HFF-Myc (cell line): ENCODE data around the gene CASTOR1.

Experiments
- DNase-seq: peaks from one replicate; pipeline ENCODE4 v3.0.0-alpha.2; 2011; ENCODE audit warnings: low read depth; ENCODE audit errors: extremely low read depth
- H3K4me3 ChIP-seq: replicated peaks from 2 replicates; pipeline ENCODE4 v1.5.1; 2011; ENCODE audit warnings: low read depth, mild to moderate bottlenecking, control low read depth, low read length
- TF ChIP-seq, protein P1 (sequence below): IDR thresholded peaks from 2 replicates; pipeline ENCODE4 v1.5.1; 2012; ENCODE audit warnings: mild to moderate bottlenecking, low read depth, low read length, control low read depth; ENCODE audit errors: missing control alignments

CASTOR1 gene

DNA sequence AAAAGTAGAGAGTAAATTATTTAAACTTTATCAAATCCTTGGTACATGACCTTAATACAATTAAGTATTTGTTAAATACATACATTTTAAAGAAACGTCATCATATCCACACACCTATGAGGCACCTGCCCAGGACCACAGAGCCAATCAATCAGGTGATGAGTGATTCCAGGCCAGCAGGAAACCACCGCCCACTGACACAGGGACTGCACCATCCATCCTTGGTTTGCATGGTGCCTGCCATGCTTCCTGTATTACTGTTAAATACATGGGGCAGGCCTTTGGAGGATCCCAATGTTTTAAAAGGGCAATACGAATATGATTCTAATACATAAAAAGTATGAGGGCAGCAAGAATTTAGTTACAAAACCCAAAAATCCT is 44.4 kb upstream of the CASTOR1 start:
- DNase-seq = no peak
- TF ChIP-seq, protein P1, sequence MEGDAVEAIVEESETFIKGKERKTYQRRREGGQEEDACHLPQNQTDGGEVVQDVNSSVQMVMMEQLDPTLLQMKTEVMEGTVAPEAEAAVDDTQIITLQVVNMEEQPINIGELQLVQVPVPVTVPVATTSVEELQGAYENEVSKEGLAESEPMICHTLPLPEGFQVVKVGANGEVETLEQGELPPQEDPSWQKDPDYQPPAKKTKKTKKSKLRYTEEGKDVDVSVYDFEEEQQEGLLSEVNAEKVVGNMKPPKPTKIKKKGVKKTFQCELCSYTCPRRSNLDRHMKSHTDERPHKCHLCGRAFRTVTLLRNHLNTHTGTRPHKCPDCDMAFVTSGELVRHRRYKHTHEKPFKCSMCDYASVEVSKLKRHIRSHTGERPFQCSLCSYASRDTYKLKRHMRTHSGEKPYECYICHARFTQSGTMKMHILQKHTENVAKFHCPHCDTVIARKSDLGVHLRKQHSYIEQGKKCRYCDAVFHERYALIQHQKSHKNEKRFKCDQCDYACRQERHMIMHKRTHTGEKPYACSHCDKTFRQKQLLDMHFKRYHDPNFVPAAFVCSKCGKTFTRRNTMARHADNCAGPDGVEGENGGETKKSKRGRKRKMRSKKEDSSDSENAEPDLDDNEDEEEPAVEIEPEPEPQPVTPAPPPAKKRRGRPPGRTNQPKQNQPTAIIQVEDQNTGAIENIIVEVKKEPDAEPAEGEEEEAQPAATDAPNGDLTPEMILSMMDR = no peak

DNA sequence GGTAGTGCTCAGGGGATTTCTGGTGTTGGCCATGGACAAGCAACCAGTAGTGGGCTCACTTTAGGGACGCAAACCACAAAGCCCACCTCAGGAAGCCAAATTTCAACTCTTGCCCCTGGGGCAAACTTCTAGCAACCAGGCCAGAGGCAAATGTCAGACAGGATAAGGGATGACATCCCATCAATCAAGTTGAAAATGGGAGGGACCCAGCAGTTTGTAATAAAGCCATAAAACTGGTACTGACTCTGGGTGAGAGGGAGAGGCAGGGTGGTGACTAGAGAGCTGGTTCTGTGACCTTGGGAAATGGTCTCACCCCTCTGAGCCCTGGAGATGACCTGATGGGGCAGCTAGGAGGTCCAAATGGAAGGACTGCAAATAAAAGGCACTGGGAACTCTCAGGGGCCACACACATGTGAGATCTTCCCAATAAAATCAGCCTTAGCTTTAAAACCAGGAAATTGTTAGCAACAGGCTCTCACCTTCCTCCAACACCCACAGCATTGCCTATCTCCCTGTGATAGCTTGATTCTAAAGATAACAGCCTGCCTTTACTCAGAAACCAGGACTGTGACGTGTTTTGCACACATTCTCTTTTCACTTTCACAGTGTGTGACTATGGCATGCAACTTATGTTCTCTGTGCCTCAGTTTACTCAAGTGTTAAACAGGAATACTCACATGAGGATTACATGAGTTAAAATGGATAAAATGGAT is 43.8 kb upstream of the CASTOR1 start:
- TF ChIP-seq, protein P1 = no peak
- DNase-seq = no peak
- H3K4me3 ChIP-seq = no peak overlapping the region

More for the DNA sequence above, 44.4 kb upstream of the CASTOR1 start:
- no peak overlapping the region for H3K4me3 ChIP-seq

DNA sequence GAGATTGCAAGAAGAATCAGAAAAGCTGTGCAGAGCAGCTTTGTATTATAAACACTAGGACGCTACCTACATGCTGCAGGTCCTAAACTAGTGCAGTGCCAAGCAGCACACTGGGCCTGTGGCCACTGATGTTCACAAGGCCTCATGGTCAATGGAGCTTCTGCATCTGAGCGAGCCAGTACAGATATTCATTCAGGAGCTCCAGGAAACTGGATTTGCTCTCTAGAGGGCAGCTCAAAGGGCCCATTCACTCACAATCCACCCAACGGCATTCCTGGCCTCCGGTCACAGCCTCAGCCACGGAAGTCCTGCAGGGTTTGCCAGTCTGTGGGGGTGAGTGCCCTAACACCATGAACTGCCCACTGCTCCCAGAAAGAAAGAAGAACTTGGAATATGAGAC is 43.2 kb upstream of the CASTOR1 start:
- no peak overlapping the region for H3K4me3 ChIP-seq
- DNase-seq = no peak
- TF ChIP-seq, protein P1 = no peak

DNA sequence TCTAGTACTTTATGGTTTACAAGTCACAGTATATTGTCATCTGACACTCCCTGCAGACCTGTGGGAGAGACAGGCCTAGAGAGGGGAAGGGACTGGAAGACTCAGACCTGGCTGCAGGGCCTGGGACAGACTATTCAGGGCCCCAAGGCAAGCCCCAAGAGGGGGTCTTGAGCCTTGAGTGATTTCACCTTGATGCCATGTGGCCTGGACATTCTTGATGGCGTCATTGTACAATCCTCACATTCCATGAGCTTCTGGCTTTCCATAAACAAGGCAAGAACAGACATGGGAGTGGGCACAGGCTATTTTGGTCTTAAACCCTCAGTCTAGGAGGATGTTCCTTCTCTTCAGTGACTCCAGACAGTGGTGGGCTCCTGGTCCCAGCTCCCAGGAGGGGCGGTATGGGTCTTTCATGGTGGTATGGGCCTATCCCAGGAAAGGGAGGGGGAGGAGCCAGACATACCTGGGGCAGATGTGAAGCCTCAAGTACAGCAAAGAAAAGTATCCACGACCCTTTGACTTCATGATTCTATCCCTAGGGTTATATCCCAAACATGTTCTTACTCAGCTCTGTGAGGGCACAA is 39.3 kb upstream of the CASTOR1 start:
- H3K4me3 ChIP-seq = no peak overlapping the region
- TF ChIP-seq, protein P1 = no peak
- no peak for DNase-seq

DNA sequence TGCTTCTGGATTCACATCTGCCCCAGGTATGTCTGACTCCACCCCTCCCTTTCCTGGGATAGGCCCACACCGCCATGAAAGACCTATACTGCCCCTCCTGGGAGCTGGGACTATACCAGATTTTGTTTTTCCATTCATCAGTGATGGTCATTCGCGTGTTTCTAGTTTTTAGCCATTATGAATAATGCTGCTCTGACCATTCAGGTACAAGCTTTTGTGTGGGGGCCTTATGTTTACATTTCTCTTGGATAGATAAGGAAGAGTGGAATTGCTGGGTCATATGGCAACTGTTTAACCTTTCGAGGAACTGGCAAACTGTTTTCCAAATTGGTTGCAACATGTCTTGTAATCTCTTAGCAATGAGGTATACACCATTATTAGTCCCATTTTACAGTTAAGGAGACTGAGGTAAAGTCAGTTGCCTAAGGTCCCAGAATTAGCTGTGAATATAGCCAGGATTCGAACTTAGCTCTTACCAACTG is 38.6 kb upstream of the CASTOR1 start:
- H3K4me3 ChIP-seq = no peak overlapping the region
- TF ChIP-seq, protein P1 = no peak
- DNase-seq = no peak

DNA sequence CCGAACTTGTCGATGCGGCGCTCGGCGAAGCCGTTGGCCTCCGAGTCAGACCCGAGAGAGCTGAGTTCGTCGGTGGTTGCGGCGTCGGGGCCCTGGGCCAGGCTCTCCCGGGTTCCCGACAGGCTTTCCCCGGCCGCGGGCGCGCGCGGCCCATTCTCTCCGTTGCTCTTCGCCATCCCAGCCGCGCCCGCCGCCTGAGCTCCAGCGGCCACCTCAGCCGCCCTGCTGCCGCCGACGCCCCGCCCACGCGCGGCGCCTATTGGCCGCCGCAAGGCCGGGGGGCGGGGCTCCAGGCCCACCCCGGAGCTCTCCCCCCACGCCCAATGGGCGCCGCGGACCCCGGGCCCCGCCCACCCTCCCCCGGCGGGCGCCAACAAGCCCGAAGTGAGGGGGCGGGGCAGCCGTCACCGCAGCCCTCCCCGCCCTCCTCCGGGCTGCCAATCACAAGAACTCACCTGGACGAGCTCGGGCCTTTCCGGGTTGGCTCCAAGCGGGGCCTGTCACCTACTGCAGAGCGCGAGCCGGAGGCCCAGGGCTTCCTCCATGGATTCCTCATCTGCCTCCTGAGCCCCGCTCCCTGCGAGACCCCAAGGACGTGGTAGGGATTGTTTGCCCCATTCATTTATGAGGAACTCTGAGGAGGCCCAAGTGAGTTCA is 37.5 kb upstream of the CASTOR1 start, which contains the start of gene TBC1D10A:
TSS of gene TBC1D10A (minus strand) at position 236 of the 657 bp plus-strand sequence. CDS start at position 176, 60 bp downstream.
- TF ChIP-seq, protein P1 = no peak
- no peak for DNase-seq
- H3K4me3 ChIP-seq = peak within 1 kb of the TSS; percentile 49
